ENCODE results near the gene NAT16.

- no peak for TF ChIP-seq CTCF (IDR thresholded peaks at IDR 0.05)
- TF ChIP-seq EZH2 (IDR thresholded peaks at IDR 0.05) = no peak
Measured at GRCh38 chr7:101186194-101186593, 6.1 kb upstream of the NAT16 start.

All from neural progenitor cell (in vitro differentiated cells).